HCT116 (cell line): ENCODE data around the gene CAMKMT.

Experiments
- EZH2 ChIP-seq: fragments of 200-600 bp; sonication (generic); IDR thresholded peaks from 2 replicates; pipeline ENCODE4 v1.6.1; 2017; ENCODE audit warnings: antibody characterized with exemption, mixed run types
- SP1 ChIP-seq: IDR thresholded peaks from 2 replicates; pipeline ENCODE4 v1.6.1; 2012; ENCODE audit warnings: low read depth
- TF ChIP-seq, protein P1 (sequence below), 3 experiments: fragments of 200-600 bp in 1 of 3; sonication (generic) in 1 of 3; IDR thresholded peaks in 2 of 3; conservative IDR thresholded peaks in 1 of 3; 2 replicates each; pipeline ENCODE4 v1.5.1; 2012 to 2017; ENCODE audit warnings: low read depth in 2 of 3, low read length in 2 of 3, antibody characterized with exemption in 1 of 3, borderline replicate concordance in 1 of 3, control low read depth in 1 of 3, mild to moderate bottlenecking in 1 of 3, mixed read lengths in 1 of 3, mixed run types in 1 of 3, moderate library complexity in 1 of 3; ENCODE audit not compliant: insufficient read depth in 1 of 3

DNA sequence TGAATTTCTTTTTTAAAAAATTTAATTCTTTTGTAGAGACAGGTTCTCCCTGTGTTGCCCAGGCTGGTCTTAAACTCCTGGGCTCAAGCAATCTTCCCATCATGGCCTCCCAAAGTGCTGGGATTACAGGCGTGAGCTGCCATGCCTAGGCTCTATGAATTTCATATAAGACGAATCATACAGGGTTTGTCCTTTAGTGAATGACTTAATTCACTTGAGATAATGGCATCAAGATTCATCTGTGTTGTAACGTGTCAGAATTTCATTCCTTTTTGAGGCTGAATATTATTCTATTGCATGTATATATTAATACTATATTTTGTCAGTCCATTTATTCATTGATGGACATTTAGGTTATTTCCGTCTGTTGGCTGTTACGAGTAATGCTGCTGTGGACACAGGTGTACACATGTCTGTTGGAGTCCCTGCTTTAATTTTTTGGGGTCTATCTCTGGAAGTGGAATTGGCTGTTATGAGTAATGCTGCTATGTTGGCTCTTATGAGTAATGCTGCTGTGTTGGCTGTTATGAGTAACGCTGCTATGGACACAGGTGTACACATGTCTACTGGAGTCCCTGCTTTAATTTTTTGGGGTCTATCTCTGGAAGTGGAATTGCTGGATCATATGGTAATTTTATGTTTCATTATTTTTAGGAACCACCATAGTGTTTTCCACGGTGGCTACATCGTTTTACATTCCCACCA lies 210.6 kb downstream of the CAMKMT start:
- TF ChIP-seq, protein P1, sequence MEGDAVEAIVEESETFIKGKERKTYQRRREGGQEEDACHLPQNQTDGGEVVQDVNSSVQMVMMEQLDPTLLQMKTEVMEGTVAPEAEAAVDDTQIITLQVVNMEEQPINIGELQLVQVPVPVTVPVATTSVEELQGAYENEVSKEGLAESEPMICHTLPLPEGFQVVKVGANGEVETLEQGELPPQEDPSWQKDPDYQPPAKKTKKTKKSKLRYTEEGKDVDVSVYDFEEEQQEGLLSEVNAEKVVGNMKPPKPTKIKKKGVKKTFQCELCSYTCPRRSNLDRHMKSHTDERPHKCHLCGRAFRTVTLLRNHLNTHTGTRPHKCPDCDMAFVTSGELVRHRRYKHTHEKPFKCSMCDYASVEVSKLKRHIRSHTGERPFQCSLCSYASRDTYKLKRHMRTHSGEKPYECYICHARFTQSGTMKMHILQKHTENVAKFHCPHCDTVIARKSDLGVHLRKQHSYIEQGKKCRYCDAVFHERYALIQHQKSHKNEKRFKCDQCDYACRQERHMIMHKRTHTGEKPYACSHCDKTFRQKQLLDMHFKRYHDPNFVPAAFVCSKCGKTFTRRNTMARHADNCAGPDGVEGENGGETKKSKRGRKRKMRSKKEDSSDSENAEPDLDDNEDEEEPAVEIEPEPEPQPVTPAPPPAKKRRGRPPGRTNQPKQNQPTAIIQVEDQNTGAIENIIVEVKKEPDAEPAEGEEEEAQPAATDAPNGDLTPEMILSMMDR (IDR thresholded peaks at IDR 0.05 in 2 of 3, conservative IDR thresholded peaks at IDR 0.05 in 1 of 3; ENCODE audit: borderline replicate concordance in 1 of 3, insufficient read depth in 1 of 3, low read depth in 2 of 3, low read length in 2 of 3): no peak
- no peak for TF ChIP-seq EZH2
- TF ChIP-seq SP1: no peak
